ENCODE measurements around the gene EXOC2.
A peak's percentile ranks its signal among the peaks of the same experiment; 100 is the strongest.

Gene EXOC2

GRCh38 chr6:455006-455585 is 237.8 kb downstream of the EXOC2 start:
- ATAC-seq = no peak
- TF ChIP-seq TSHZ2 (CRISPR knock-in tag; IDR thresholded peaks at IDR 0.05) (no peak), SNAI2 (CRISPR knock-in tag; IDR thresholded peaks at IDR 0.05) (no peak), GLIS3 (CRISPR knock-in tag; IDR thresholded peaks at IDR 0.05) (no peak), TCF4 (CRISPR knock-in tag; IDR thresholded peaks at IDR 0.05; ENCODE audit: borderline replicate concordance) (no peak), POU6F1 (CRISPR knock-in tag; IDR thresholded peaks at IDR 0.05; ENCODE audit: borderline replicate concordance, low read depth) (no peak), ARNTL (CRISPR knock-in tag; IDR thresholded peaks at IDR 0.05; ENCODE audit: borderline replicate concordance, low read depth) (no peak), ZFP3 (CRISPR knock-in tag; IDR thresholded peaks at IDR 0.05) (no peak), ZNF70 (CRISPR knock-in tag; IDR thresholded peaks at IDR 0.05) (no peak), PATZ1 (CRISPR knock-in tag; IDR thresholded peaks at IDR 0.05; ENCODE audit: borderline replicate concordance) (no peak), CSDC2 (CRISPR knock-in tag; IDR thresholded peaks at IDR 0.05) (no peak), ISL1 (CRISPR knock-in tag; IDR thresholded peaks at IDR 0.05) (no peak)
- TF ChIP-seq, protein P1, sequence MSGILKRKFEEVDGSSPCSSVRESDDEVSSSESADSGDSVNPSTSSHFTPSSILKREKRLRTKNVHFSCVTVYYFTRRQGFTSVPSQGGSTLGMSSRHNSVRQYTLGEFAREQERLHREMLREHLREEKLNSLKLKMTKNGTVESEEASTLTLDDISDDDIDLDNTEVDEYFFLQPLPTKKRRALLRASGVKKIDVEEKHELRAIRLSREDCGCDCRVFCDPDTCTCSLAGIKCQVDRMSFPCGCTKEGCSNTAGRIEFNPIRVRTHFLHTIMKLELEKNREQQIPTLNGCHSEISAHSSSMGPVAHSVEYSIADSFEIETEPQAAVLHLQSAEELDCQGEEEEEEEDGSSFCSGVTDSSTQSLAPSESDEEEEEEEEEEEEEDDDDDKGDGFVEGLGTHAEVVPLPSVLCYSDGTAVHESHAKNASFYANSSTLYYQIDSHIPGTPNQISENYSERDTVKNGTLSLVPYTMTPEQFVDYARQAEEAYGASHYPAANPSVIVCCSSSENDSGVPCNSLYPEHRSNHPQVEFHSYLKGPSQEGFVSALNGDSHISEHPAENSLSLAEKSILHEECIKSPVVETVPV (CRISPR knock-in tag; IDR thresholded peaks at IDR 0.05) = no peak

- no peak for TF ChIP-seq ESRRG (CRISPR knock-in tag; IDR thresholded peaks at IDR 0.05)
- no peak for TF ChIP-seq SNAI2 (CRISPR knock-in tag; IDR thresholded peaks at IDR 0.05)
- no peak for TF ChIP-seq CSDC2 (CRISPR knock-in tag; IDR thresholded peaks at IDR 0.05)
- TF ChIP-seq ZNF70 (CRISPR knock-in tag; IDR thresholded peaks at IDR 0.05) = no peak
- TF ChIP-seq PPARA (CRISPR knock-in tag; IDR thresholded peaks at IDR 0.05; ENCODE audit: borderline replicate concordance) = no peak
- no peak for TF ChIP-seq TSHZ2 (CRISPR knock-in tag; IDR thresholded peaks at IDR 0.05)
- no peak for TF ChIP-seq ZC3H10 (CRISPR knock-in tag; IDR thresholded peaks at IDR 0.05)
- TF ChIP-seq GLIS3 (CRISPR knock-in tag; IDR thresholded peaks at IDR 0.05) = no peak
- no peak for TF ChIP-seq ZFP30 (CRISPR knock-in tag; IDR thresholded peaks at IDR 0.05)
- no peak for ATAC-seq
Observed at GRCh38 chr6:454148-454991, 238.6 kb downstream of the EXOC2 start.

- peak; percentile 43 for ATAC-seq
- TF ChIP-seq ZNF8 (CRISPR knock-in tag; IDR thresholded peaks at IDR 0.05) (no peak), TSHZ2 (CRISPR knock-in tag; IDR thresholded peaks at IDR 0.05) (no peak), POU6F1 (CRISPR knock-in tag; IDR thresholded peaks at IDR 0.05; ENCODE audit: borderline replicate concordance, low read depth) (no peak), CSDC2 (CRISPR knock-in tag; IDR thresholded peaks at IDR 0.05) (no peak), ZNF70 (CRISPR knock-in tag; IDR thresholded peaks at IDR 0.05) (no peak), ARNTL (CRISPR knock-in tag; IDR thresholded peaks at IDR 0.05; ENCODE audit: borderline replicate concordance, low read depth) (no peak)
- TF ChIP-seq, protein P1 (CRISPR knock-in tag; IDR thresholded peaks at IDR 0.05) = no peak
Observed at GRCh38 chr6:453152-453551, 239.8 kb downstream of the EXOC2 start.

All from SK-N-SH treated with all-trans-retinoic acid at 6 μM for 48 hours (cell line).